Neuronal stem cell (in vitro differentiated cells): ENCODE measurements around the gene RIT2.

Experiments
- DNase-seq: peaks from one replicate; pipeline ENCODE4 v3.0.0-alpha.2; 2013; ENCODE audit warnings: low spot score
- H2AFZ ChIP-seq: one replicate; pipeline ENCODE4 v1.6.1; 2013; ENCODE audit warnings: mild to moderate bottlenecking, low read length, inconsistent platforms
- H2AK5ac ChIP-seq: 2 replicates; pipeline ENCODE4 v1.6.1; 2013; ENCODE audit warnings: low read depth, mild to moderate bottlenecking, inconsistent platforms, low read length, moderate library complexity, mixed read lengths
- H2BK120ac ChIP-seq: 2 replicates; pipeline ENCODE4 v1.6.1; 2013; ENCODE audit warnings: low read depth, mild to moderate bottlenecking, inconsistent platforms, low read length, moderate library complexity, mixed read lengths
- H2BK12ac ChIP-seq: one replicate; pipeline ENCODE4 v1.6.1; 2013; ENCODE audit warnings: low read length, inconsistent platforms
- H2BK15ac ChIP-seq: 2 replicates; pipeline ENCODE4 v1.6.1; 2013; ENCODE audit warnings: mild to moderate bottlenecking, low read length, inconsistent platforms, mixed read lengths
- H2BK5ac ChIP-seq: one replicate; pipeline ENCODE4 v1.6.1; 2013; ENCODE audit warnings: inconsistent platforms, mild to moderate bottlenecking, low read length, moderate library complexity
- H3K14ac ChIP-seq: one replicate; pipeline ENCODE4 v1.6.1; 2013; ENCODE audit warnings: low read length, inconsistent platforms
- H3K18ac ChIP-seq: 2 replicates; pipeline ENCODE4 v1.6.1; 2013; ENCODE audit warnings: low read length, inconsistent platforms
- H3K23ac ChIP-seq: 2 replicates; pipeline ENCODE4 v1.6.1; 2013; ENCODE audit warnings: low read depth, mild to moderate bottlenecking, mixed read lengths, low read length, inconsistent platforms; ENCODE audit not compliant: poor library complexity
- H3K27ac ChIP-seq: replicated peaks from 3 replicates; pipeline ENCODE4 v1.5.1; 2013; ENCODE audit warnings: low read length, inconsistent platforms
- H3K27me3 ChIP-seq, 3 experiments: 2 replicates each; pipeline ENCODE4 v1.6.1; 2013; ENCODE audit warnings: low read length in 3 of 3, mild to moderate bottlenecking in 2 of 3, inconsistent platforms in 1 of 3, low read depth in 1 of 3, mixed read lengths in 1 of 3, moderate library complexity in 1 of 3; ENCODE audit not compliant: control insufficient read depth in 3 of 3, insufficient read depth in 3 of 3
- H3K36me3 ChIP-seq, 2 donors: replicated peaks in 1 of 2; 2 replicates each; pipeline ENCODE4 v1.6.1; 2013; ENCODE audit warnings: low read length in 2 of 2; ENCODE audit not compliant: control insufficient read depth in 2 of 2, insufficient read depth in 2 of 2
- H3K4ac ChIP-seq: 2 replicates; pipeline ENCODE4 v1.6.1; 2013; ENCODE audit warnings: inconsistent platforms, mild to moderate bottlenecking, low read length, moderate library complexity
- H3K4me1 ChIP-seq, 2 donors: 1 replicate in 1 of 2; 2 replicates in 1 of 2; pipeline ENCODE4 v1.6.1; 2013; ENCODE audit warnings: low read length in 2 of 2, low read depth in 1 of 2; ENCODE audit not compliant: control insufficient read depth in 2 of 2, insufficient read depth in 1 of 2
- H3K4me2 ChIP-seq: one replicate; pipeline ENCODE4 v1.6.1; 2013; ENCODE audit warnings: mild to moderate bottlenecking, low read length, inconsistent platforms; ENCODE audit not compliant: insufficient read depth, poor library complexity, severe bottlenecking
- H3K4me3 ChIP-seq, 2 donors: 2 replicates each; pipeline ENCODE4 v1.5.1; 2013; ENCODE audit warnings: low read length in 2 of 2, mild to moderate bottlenecking in 2 of 2, inconsistent platforms in 1 of 2, moderate library complexity in 1 of 2
- H3K79me1 ChIP-seq: one replicate; pipeline ENCODE4 v1.6.1; 2013; ENCODE audit warnings: low read depth, mild to moderate bottlenecking, inconsistent platforms, low read length, moderate library complexity
- H3K9ac ChIP-seq: one replicate; pipeline ENCODE4 v1.6.1; 2013; ENCODE audit warnings: mild to moderate bottlenecking, low read depth, low read length, inconsistent platforms; ENCODE audit not compliant: poor library complexity
- H3K9me3 ChIP-seq, 2 donors: replicated peaks in 1 of 2; 2 replicates each; pipeline versions ENCODE3 to v1.6.1; 2013; ENCODE audit warnings: low read length in 2 of 2, mild to moderate bottlenecking in 2 of 2, inconsistent platforms in 1 of 2, low read depth in 1 of 2, mixed read lengths in 1 of 2, moderate library complexity in 1 of 2; ENCODE audit not compliant: control insufficient read depth in 2 of 2, insufficient read depth in 1 of 2
- H4K8ac ChIP-seq: one replicate; pipeline ENCODE4 v1.6.1; 2013; ENCODE audit warnings: low read depth, mild to moderate bottlenecking, inconsistent platforms, low read length, moderate library complexity
- H4K91ac ChIP-seq: one replicate; pipeline ENCODE4 v1.6.1; 2013; ENCODE audit warnings: low read length, low read depth, mild to moderate bottlenecking, inconsistent platforms; ENCODE audit not compliant: poor library complexity
- WGBS, 2 donors: extraction: QIAGEN DNeasy Blood & Tissue Kit; methylation state at CpG; one replicate each; pipeline ENCODE4 v1.1.7; 2013; ENCODE audit warnings: missing lambda C conversion rate in 2 of 2, mixed read lengths in 1 of 2; ENCODE audit not compliant: insufficient read length in 2 of 2, insufficient replicate concordance in 1 of 2; ENCODE audit errors: extremely low coverage in 2 of 2; 5-methylcytosine and 5-hydroxymethylcytosine counted together

RIT2 gene

DNA sequence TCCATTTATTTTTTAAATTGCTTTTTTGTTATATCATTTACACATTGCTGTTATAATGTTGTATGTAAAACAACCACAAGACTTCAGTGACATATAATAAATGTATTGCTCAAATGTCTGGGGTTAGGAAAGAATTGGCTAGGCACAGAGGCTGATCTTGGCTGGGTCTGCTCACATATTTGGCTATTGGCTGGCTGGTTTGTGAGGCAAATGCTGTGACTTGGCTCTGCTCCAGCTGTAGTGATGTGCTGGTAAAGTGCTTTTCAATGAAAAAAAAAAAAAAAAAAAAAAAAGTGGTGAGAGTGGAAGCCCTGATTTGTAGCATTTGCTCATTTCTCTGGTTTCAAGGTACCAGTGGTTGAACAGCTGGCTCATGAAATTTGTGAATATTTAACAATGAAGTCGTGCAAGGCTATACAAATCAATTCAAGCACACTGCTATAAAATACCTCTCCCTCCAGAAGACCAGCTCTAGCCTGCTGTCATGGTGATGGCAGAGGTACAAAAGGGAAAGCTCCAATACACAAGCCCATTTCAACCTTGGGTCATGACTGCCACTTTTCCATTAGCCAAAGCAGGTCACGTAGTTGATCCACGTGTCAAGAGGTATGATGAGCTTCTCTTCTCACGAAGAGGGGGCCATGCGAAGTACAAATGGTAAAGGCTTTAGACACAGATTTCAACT is 43.7 kb upstream of the RIT2 start:
- Histone ChIP-seq H3K18ac (no peak overlapping the region), H2AFZ (no peak overlapping the region), H4K91ac (no peak overlapping the region), H2BK12ac (no peak overlapping the region), H2BK5ac (no peak overlapping the region), H2AK5ac (no peak overlapping the region), H3K27ac (no peak overlapping the region), H3K9ac (no peak overlapping the region), H3K9me3 (no peaks in the 10 kb centered on the region), H3K27me3 (no peaks in the 10 kb centered on the region), H3K4me3 (no peak overlapping the region), H3K79me1 (no peaks in the 10 kb centered on the region), H3K4me2 (no peak overlapping the region), H3K14ac (no peak overlapping the region), H3K23ac (no peak overlapping the region), H4K8ac (no peak overlapping the region), H2BK120ac (no peak overlapping the region), H3K4me1 (peaks cover 0 to 9% of the 10 kb centered on the region in 2 donors), H2BK15ac (no peak overlapping the region), H3K36me3 (no peaks in the 10 kb centered on the region), H3K4ac (no peak overlapping the region)
- no CpG with 5 or more reads among the region's 5 CpGs for WGBS, 2 donors
- no peak for DNase-seq

DNA sequence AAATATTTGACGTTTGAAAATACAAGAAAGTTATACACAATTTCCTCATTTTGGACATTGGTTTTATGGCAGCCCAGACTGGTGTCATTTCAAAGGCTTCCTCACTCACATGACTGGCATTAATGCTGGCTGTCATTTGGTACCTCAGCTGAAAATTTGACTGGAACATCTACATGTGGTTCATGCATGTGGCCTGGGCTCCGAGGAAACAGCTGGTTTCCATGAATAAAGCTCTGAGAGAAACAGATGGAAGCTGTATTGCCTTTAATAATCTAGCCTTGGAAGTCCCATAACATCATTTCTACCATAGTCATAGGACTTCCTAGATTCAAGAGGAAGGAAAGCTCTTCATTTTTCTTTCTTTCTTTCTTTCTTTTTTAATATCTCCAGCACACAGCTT is 42.9 kb upstream of the RIT2 start:
- Histone ChIP-seq H3K36me3 (no peaks in the 10 kb centered on the region), H3K4me2 (no peak overlapping the region), H3K9me3 (no peaks in the 10 kb centered on the region), H3K4me1 (peaks cover 0 to 9% of the 10 kb centered on the region in 2 donors), H3K4ac (no peak overlapping the region), H2BK120ac (no peak overlapping the region), H3K4me3 (no peak overlapping the region), H3K79me1 (no peaks in the 10 kb centered on the region), H2BK5ac (no peak overlapping the region), H3K18ac (no peak overlapping the region), H4K8ac (no peak overlapping the region), H3K27me3 (no peaks in the 10 kb centered on the region), H3K27ac (no peak overlapping the region), H3K14ac (no peak overlapping the region), H4K91ac (no peak overlapping the region), H2AFZ (no peak overlapping the region), H2BK12ac (no peak overlapping the region), H3K9ac (no peak overlapping the region), H3K23ac (no peak overlapping the region), H2BK15ac (no peak overlapping the region), H2AK5ac (no peak overlapping the region)
- no CpG with 5 or more reads among the region's 2 CpGs for WGBS, 2 donors
- DNase-seq, result no peak

DNA sequence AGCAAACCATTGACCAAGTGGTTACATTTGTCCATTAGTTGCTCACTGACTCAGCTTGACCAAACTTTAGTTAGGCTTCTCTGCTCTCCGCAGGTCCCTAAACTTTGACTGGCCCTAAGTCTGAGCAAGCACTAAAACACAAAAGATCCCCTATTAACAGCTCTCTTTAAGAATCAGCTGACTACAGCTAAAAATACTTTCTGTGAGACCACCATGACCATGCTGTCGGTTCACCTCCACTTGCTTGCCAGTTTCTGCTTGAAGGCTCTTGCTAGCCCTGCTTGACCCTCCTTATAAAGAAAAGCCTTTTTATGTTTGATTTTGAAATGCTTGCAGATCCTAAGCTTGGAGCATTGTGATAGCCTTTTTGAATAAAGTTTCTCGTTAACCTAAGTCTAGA is 40.4 kb upstream of the RIT2 start:
- Histone ChIP-seq H3K23ac (no peak overlapping the region), H3K18ac (no peak overlapping the region), H3K4me1 (peaks cover 0 to 9% of the 10 kb centered on the region in 2 donors), H3K4me2 (no peak overlapping the region), H2AK5ac (no peak overlapping the region), H3K9me3 (no peaks in the 10 kb centered on the region), H2BK5ac (no peak overlapping the region), H3K27me3 (no peaks in the 10 kb centered on the region), H4K91ac (no peak overlapping the region), H2BK12ac (no peak overlapping the region), H2AFZ (peak overlapping the region; percentile 21), H3K14ac (no peak overlapping the region), H2BK120ac (no peak overlapping the region), H3K27ac (no peak overlapping the region), H3K36me3 (no peaks in the 10 kb centered on the region), H3K4me3 (no peak overlapping the region), H3K4ac (no peak overlapping the region), H3K9ac (no peak overlapping the region), H4K8ac (no peak overlapping the region), H3K79me1 (no peaks in the 10 kb centered on the region), H2BK15ac (no peak overlapping the region)
- peak; percentile 1 for DNase-seq
- WGBS, 2 donors, result no CpG with 5 or more reads among the region's 3 CpGs

DNA sequence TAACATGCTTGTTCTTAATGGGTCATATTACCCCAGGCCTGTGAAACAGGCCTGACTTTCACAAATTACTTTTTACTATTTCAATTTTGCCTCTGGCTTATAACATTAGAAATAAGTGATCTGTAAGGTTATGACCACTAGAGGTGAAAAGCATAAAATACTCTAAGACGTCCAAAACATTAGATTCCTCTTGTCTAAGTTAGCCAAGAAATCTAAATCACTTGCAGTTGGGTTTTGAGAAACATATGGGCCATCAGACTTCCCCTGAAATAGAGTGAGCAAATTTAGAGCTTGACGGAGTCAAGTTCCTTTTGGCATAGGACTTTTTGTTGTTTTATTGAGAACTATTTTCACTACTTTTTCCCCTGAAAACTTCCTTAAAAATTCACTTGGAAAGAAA is 32.7 kb upstream of the RIT2 start:
- Histone ChIP-seq H3K9ac (no peak overlapping the region), H2AFZ (no peak overlapping the region), H3K9me3 (no peaks in the 10 kb centered on the region), H3K4me2 (no peak overlapping the region), H3K4me1 (no peaks in the 10 kb centered on the region), H4K8ac (no peak overlapping the region), H3K23ac (no peak overlapping the region), H3K79me1 (no peaks in the 10 kb centered on the region), H3K18ac (no peak overlapping the region), H3K27ac (no peak overlapping the region), H3K4me3 (no peak overlapping the region), H3K27me3 (no peaks in the 10 kb centered on the region), H3K14ac (no peak overlapping the region), H3K36me3 (no peaks in the 10 kb centered on the region), H2BK15ac (no peak overlapping the region), H3K4ac (no peak overlapping the region), H2BK12ac (no peak overlapping the region), H4K91ac (no peak overlapping the region), H2BK120ac (no peak overlapping the region), H2BK5ac (no peak overlapping the region), H2AK5ac (no peak overlapping the region)
- WGBS, 2 donors, result no CpG with 5 or more reads among the region's 2 CpGs
- no peak for DNase-seq
